ENCODE results near the gene BBX.
"Not testable (repeated sequence)": the region's sequence is repeated elsewhere in the genome, so short reads cannot be mapped to it uniquely, and the experiment has no call there.

The BBX gene

DNA sequence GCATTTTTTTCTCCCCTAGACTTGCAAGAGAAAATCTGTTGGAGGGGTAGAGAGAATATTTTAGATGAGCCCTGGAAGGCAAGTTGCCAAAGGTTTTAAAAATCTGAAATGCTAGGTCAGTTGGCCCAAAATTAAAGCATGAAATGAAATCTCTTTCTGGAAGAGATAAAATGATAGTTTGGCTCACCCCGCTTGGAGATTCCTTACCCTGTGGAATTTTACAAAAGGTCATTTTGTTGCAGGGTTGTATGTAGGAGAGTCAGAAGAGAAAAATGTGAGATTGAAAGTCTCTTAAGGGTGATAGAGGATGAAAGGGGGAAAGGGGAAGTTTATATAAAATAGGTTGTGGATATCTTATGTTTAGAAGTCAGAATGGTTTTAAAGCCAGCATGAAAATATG lies 290.3 kb downstream of the BBX start:
- DNase-seq, result no peak

DNA sequence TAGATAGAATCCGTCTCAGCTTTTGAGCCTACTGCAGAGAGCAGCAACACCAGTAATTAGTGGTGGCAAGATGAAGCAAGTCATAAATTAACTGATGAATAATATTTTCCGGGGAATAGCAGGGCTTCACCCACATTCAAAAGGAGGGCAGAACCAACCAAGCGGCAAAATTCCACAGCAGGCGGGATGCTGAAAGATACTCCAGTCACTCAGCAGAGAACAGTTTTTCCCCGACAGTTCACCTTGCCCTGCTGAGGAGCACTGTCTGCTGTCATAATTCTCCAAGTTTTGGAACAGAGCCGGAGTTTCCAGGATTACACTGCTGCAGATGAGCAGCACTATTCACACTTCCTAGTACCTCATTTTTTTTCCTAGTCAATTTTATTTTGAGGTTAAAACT lies 293.3 kb downstream of the BBX start:
- DNase-seq, result peak; percentile 5

DNA sequence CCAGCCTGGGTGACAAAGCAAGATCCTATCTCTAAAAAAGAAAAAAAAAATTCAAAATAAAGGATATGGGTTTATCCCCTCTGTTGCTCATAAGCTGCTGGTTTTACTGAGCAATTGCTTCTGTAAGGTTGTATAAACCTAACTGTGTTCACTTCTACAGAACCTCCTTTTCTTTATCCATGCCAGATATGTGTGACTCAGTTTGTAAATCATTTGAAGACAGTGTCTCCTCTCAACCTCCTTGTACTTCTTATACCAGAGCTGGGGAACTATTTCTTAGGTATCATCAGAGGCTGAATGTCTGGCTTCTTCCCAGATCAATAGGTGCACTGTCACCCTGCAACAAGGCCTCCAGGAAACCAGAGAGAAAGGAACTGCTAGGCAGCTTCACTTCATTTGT lies 294.3 kb downstream of the BBX start:
- DNase-seq, result no peak

DNA sequence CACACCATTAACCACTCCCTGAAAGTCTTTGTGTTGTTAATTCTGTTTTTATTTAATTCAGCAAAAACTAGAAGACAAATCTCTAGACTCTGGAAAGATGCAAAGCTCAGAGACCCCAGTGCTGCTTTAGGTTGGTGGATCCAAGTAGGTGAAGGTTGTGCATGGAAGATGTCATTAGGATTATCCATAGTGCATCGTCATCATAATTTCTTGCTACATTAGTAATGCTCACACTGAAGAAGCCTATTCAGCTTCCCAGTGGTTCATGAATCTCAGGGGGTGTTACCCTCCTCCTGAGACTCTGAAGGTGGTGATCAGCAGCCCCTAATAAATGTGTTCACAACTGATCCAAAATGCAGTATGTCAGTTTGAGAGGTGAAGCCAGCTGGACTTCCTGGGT lies 295.3 kb downstream of the BBX start:
- no peak for DNase-seq

DNA sequence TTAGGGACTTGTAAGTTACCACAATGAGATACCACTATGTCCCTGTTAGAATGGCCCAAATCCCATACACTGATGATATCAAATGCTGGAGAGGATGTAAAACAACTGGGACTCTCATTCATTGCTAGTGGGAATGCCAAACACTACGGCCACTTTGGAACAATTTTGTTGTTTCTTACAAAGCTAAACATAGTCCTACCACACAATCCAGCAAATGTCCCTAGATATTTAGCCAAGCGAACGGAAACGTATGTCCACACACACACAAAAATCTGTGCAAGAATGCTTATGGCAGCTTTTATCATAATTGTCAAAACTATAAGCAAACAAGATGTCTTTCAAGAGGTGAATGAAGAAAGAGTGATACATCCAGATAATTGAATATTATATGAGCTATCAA lies 296.9 kb downstream of the BBX start:
- no peak for DNase-seq

DNA sequence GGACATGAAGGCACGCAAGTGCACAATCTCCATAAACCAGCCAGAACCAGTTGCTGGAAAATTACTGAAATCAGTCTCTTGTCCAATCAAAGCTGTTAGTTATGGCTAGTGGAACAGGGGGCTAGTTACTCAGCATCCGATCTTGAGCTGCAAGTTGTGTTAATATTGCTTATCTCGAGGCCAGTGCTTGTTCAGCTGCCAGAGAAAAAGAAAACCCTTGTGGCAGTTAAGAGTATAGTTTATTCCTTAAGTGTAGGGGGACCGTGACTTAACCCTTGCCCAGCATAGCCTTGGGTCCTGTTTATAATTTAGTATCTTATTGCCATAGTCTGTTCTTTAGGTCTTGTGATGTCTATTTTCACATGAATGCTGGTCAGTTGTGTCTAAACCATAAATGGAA lies 299.5 kb downstream of the BBX start:
- DNase-seq, result no peak

DNA sequence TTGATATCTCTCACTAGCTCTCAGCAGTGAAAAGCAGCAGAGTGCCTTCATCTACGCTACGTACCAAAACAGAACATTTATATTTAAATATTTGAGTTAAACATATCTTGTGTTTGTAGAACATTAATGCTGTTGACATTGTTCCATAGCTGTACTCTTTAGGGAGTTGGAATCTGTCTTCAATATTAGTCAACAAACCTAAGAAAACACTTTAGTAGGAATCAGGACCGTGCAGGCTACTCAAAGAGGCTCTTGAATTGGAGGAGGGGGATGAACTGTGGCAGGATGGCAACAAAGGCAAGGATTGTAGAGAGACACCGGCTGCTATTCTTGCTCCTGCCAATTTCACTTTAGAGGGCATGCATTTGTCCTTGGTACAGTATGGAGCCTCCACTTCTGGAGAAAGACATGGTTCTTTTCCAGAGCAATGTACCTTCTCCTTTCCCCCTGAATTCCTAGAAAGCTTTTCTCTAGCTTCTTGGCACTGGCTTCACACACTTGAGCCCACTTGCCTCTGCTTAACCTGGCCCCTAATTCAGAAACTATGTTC lies 302.1 kb downstream of the BBX start:
- DNase-seq, result no peak

DNA sequence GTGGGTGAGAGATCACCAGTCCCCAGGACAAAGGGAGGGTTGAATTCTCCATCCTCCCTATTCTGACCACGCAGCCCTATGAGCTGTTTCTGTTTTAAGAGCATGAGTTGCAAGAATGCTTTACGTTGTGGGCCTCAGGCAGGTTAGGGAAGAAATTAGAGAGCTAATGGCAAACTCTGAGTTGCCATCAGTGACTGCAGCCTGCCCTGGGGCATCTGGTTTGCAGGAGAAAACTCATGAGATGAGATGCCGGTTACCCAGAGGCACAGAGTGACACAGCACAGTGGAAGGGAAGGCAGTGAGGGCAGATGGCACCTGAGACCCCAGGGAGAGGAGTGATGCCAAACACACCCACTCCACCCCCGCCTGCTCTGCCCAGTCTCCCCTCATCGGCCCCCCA lies 302.8 kb downstream of the BBX start:
- DNase-seq, result peak; percentile 28

DNA sequence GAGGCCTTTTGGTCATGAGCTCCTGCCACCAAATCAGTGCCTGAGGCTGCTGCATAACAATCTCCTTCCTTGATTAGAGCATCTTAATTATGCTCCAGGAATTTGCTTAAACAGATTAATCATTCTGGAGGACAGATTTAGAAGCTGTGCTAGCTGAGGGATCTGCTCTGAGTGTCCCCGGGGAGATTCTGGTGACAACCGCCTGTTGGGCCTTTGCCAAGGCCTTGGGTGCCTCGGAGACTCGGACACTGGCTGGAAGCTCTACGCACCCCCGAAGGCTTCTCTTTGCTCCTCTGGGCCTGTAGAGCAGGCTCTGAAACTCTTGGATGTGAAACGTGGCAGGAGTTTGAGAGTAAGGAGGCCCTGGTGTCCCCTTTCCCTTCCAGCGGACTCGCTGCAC lies 304.0 kb downstream of the BBX start:
- no peak for DNase-seq

DNA sequence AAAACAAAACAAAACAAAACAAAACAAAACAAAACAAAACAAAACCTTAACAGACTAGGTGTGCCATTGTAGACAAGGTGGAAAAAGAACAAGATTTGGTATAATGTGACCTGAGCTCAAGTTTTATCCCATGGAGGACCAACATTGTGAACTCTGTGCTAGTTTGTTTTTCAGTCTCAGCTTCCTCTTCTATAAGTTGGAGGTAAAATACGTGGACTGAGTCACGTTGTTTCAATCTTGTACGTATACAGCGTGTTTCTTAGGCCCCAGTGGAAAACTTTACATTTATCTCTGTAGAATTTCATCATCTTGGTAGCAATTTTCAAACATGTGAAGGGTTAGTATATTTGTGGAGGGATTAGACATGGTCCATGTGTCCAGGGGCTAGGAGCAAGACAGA lies 306.4 kb downstream of the BBX start:
- DNase-seq, result no peak

DNA sequence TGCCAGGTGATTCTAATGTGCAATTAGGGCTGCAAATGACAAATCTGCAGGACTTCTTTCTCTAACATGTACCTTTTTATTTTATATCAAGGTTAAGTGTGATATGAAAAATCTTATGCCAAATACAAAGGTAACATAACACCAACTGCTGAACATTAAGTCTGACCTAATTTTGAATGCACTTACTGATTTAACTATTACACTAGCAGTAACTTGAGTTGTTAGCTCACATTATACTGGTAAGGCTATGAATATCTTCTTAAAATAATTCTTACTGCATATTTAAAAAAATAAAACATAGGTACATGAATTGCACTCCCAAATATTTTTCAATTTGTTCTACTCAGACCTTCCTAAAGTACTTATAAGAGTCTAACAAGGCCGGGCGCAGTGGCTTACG lies 308.8 kb downstream of the BBX start:
- DNase-seq, result no peak

DNA sequence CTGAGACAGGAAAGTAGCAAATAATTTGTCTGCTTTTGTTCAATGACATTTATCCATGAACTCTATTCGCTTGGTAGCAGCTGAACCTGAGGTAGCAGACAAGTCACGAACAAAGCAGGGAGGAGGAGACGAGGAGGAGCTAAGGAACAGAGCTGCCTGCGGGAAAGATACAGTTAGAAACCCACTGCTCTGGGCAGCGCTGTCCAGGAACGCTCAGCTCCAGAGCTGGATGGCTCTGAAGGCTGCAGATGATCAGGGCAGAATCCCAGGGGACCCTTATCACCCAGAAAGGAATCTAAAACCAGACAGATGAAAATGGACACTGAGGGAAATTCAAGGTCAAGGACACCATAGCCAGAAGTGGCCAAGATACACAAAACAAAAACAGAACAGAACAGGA lies 310.3 kb downstream of the BBX start:
- no peak for DNase-seq

DNA sequence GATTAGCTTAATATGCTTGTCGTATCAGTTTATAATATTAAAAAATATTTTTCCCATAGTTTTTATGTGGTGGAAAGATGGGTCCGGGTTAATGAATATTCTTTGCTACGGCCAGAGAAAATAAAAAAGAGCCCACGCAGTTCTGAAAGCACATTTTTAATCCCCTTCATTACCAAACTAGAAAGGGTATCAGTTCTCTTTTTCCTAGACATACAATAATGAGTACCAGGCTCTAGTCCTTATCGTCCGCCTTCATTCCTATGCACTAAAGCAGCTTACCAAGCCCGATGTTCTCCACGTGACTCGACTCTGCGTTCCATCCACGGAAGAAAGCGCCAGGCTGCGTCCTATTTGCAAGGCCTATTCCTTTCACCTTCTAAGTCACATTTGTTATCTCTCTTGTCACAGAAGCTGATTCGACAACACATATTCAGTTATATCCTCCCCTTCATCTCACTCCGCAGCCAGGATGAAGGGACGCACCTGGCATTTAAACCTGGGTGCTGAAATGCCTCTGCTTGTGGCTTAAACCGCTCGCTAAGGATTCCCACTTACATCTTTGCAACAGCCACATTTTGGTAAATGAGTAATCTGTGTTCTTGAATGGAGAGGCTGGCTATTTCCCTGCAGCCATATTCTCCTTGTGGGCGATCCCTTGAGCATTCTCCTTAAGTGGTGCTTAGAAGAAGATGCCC lies 311.1 kb downstream of the BBX start:
- DNase-seq, result no peak

DNA sequence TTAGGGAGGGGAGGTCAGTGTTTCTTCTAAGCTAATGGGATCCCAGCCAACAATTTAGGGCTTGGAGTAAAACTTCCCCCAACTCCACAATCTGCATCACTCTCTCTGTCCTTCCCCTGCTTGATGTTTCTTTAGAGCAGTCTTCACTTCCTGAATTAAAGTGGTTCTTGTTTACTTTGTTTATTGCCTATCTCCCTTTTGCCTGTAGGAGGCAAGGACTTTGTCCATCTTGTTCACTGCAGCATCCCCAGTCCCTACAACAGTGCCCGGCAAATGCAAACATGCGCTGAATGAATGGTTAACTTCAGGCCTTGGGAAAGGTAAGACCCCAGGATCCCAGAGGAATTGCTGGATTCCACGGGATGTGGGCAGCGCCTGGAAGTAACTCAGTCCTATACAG lies 312.2 kb downstream of the BBX start:
- not testable (repeated sequence) for DNase-seq

DNA sequence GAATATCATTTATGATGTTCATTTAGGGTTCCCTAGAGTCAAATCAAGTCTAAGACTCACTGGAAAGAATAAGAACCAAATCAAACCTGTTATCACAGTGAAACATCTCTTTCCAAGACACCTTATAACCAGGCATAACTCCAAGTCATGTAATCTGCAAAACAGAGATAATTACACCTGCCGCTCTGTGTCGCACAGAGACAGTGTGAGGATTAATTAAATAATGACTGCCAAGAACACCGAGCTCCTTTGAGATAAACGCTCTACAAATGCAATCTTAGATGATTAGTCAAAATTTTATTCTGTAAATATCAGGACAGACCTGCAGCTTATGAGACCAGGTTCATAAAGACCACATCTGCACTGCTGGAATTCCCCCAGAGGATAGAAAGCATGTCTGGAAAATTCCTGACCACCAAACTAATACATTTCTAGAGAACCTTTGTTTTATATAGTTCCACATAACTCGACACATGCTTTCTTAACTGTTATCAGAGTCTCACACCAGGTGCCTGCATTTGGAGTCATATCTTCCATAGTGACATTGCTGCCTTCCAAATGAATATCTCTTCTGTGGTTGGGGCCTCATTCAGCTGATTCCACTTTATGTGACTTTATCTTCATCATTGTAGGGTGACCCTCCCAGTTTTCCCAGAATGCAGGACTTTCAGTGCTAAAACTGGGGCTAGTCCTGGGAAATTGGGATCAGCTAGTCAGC lies 315.3 kb downstream of the BBX start:
- no peak for DNase-seq

DNA sequence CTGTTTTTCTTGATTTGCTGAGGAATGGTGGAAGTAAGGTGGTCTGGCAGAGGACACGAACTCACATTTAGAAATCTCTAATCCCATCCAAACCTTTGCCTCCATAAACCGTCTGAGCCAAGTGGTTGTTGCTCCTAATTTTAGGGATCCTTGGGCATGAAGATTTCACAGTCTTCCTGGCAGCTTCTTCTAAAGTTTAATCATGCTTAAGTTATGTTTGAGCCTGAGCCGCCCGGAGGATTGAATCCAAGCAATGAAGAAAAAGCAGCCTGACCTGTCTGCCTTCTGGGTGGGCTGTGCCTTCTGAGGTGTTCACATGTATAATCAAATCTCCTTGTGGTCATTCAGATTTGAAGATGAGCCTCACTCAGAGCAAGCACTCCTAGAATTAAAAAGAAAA lies 319.1 kb downstream of the BBX start:
- no peak for DNase-seq

DNA sequence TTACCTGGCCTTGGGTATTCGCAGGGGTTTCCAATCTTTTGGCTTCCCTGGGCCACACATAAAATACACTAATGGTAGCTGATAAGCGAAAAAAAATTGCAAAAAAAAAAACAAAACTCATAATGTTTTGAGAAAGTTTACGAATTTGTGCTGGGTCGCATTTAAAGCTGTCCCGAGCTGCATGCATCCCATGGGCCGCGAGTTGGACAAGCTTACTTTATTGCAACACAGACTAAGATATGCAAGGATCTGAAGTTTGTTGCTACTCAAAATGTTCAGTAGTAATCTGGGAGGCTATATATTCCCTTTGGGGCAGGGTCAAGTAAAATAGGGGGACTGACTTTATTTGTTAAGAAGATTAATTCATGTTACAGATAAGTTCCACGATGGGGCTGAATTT lies 320.2 kb downstream of the BBX start:
- DNase-seq, result no peak

DNA sequence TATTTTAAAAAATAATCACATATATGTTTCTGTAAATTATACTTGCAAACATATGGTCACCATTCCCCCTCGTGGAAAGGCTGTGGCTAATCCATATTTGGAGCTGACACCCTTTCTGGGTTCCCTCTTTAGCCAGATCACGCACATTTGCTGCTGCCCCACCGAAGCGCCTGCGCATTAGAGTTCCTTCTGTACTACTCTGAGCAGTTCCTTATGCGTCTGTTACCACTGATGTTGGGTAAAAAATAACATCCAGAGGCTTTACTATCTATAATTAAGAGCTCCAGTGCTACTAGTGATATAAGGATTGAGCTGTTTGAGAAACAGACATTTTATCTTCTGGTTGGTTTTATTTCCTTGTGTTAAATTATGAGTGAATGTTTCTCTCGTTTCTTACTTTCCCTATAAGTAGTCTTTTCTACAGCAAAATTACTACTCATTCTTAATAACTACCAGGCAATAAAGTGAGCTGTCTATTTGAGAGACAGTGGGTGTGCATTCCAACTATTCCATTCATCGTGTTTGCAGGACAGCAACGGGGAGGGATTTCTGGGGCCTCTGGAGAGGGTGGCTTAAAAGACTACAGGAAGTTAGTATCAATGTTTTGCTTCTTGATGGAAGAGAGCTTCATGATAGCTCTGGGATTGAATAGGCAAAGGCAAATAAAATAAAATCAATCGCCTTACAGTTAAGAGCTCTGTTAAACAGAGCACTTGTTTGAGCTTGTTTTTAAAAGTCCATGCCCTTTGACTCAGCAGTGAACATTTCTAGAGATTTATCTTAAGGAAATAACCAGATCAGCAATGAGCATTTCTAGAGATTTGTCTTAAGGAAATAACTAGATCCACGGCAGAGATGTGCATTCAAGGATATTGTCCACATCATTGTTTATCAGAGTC lies 322.9 kb downstream of the BBX start:
- DNase-seq, result no peak

DNA sequence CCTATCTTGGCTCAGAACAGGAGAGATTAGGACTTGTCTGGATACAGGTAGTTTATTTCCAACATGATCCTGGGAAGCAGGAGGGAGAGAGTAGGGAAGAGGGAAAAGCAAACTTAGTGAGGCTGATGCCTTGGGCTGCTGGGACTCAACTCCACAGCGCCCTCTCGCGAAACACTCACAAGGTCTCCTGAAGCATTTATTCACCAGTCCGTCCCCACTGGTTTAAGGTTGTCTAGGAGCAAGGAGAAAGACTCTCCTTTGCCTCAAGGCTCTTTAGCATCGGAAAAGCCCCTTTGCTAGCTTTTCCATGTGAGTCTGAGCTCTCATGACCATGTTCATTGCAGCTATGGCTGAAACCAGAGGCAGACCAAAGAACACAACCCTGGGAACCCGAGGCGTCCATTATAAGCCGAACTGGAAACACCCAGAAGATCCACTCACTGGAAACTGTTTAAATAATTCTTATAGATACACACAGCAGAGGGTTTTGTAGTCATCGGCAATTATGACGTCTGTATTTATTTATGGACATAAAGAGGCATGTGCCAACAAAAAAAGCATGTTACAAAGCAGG lies 323.6 kb downstream of the BBX start:
- DNase-seq, result no peak

DNA sequence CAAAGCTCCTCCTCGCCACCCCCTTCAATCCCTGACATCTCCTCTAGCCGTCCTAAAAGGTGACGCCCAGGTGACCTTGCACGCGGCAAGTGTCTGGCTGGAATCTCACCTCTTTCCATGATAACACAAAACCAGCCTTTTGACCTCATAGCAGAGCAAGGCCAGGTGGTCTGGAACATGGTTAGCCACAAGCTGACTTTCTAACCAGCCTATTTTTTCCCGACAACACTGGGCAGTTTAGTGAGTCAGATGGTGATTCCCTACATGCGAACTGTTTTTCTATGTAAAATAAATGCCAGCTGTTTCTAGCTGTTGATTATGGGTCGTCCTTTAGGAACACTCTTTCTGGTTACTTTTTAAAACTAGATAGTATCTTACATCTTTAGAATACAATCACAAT lies 325.0 kb downstream of the BBX start:
- no peak for DNase-seq

DNA sequence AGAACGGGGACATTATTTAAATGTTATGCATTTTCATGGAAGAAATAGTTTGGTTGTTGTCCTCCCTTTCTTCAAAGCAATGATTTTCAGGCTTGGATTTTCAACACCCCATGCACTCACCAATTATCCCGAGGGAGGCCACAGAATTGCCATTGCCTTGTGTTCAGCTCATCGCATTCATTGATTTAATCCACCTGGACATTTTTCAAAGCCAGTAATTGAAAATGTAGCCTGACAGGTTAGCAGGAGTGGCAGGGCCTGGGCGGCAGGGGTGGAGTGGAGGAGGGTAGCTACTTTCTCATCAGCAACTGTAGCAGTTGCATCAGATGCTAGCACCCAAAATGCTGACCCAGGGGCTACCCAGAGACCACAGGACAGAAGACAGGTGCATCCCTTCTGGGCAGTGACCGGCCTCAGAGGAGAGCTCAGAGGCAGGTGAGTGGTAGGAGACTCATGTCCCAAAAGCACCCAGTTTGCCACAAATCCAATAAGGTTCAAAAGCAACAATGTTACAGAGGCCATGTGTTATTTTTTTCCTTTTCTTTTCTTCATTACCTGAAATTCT lies 325.7 kb downstream of the BBX start:
- no peak for DNase-seq

DNA sequence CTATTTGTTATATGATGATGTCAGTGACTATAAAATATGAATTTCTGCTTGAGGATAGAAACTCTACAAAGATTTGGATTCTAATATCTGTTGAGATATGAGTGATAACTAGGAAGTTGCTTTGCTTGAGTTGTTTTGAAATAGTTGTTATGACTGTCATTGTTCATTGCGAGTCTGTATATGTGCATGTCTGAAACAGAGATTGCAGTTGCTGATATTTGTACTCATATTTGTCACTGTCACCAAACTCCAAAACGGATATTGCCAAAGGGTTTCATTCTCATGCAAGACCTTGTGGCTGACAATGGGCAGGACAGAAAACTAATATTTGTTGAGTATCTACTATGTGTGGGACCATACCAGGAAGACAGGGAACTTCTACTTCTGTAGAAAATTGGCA lies 327.9 kb downstream of the BBX start:
- no peak for DNase-seq

DNA sequence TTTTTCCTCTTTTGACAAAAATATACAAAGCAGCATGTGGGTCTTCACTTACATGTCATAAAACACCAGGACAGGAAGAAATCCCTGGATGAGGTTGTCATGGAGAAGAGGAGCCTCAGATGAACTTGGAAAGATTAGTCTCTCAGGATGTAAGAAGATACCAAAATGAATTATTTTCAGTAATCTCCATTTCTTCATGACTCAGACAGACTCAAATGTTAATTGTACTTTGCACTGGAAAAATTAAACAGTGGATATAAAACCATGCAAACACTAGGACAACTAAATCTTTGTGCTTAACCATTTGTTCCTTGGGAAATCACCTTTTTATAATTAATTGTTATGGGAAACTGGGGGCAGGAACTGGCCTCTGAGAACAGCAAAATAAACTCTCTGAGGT lies 331.1 kb downstream of the BBX start:
- no peak for DNase-seq
